WTC11 (cell line): ENCODE measurements around the gene HHAT. TPM values are rescaled to one million over a fixed set of nuclear protein-coding genes. Genes with fewer than 3 reads are reported as not detected.

Experiments
- ATAC-seq: fragments of 200-7000 bp; cut with Tn5 transposase; 2 replicates; pipeline ENCODE4 v1.10.0; 2021; ENCODE audit warnings: mild to moderate bottlenecking, moderate library complexity
- CTCF ChIA-PET: fragments of 300-600 bp; sonication (Branson Sonifier 250); formaldehyde crosslinking; loops from one replicate; lab custom pipeline; 2021; ENCODE audit warnings: antibody characterized with exemption; lab: Charles Lee
- POLR2A ChIA-PET: fragments of 350-600 bp; sonication (Branson Sonifier 250); formaldehyde crosslinking; loops from one replicate; lab custom pipeline; 2021; ENCODE audit warnings: antibody characterized with exemption; lab: Charles Lee
- DNase-seq: peaks from one replicate; pipeline ENCODE4 v3.0.0; 2021; ENCODE audit warnings: low spot score
- H3K27ac Mint-ChIP-seq: 2 replicates; pipeline ENCODE4 v1.8.0; 2021; ENCODE audit warnings: mixed read lengths
- H3K27me3 Mint-ChIP-seq: 2 replicates; pipeline ENCODE4 v1.8.0; 2021; ENCODE audit warnings: low read depth, mild to moderate bottlenecking, moderate library complexity, mixed read lengths
- H3K36me3 Mint-ChIP-seq: 2 replicates; pipeline ENCODE4 v1.8.0; 2021; ENCODE audit warnings: mixed read lengths
- H3K4me1 Mint-ChIP-seq: 2 replicates; pipeline ENCODE4 v1.8.0; 2022; ENCODE audit warnings: mixed read lengths
- H3K4me3 Mint-ChIP-seq: 2 replicates; pipeline ENCODE4 v1.8.0; 2021; ENCODE audit warnings: mild to moderate bottlenecking, moderate library complexity, mixed read lengths
- H3K9me3 Mint-ChIP-seq: 2 replicates; pipeline ENCODE4 v1.8.0; 2021; ENCODE audit warnings: mixed read lengths
- CREM ChIP-seq: sonication (generic); formaldehyde crosslinking; IDR thresholded peaks from 2 replicates; pipeline ENCODE4 v1.8.1; 2022; ENCODE audit warnings: mild to moderate bottlenecking, missing genetic modification reagents, moderate library complexity
- JUN ChIP-seq: sonication (generic); formaldehyde crosslinking; IDR thresholded peaks from 2 replicates; pipeline ENCODE4 v1.8.0; 2023; ENCODE audit warnings: mild to moderate bottlenecking, missing genetic modification reagents
- NR1H2 ChIP-seq: sonication (generic); formaldehyde crosslinking; IDR thresholded peaks from 2 replicates; pipeline ENCODE4 v1.9.0; 2021; ENCODE audit warnings: mild to moderate bottlenecking, moderate library complexity, missing genetic modification reagents
- NR2C2 ChIP-seq: sonication (generic); formaldehyde crosslinking; IDR thresholded peaks from 2 replicates; pipeline ENCODE4 v1.8.0; 2022; ENCODE audit warnings: mild to moderate bottlenecking, missing genetic modification reagents
- RELA ChIP-seq: sonication (generic); formaldehyde crosslinking; IDR thresholded peaks from 2 replicates; pipeline ENCODE4 v1.8.1; 2022; ENCODE audit warnings: missing genetic modification reagents, mild to moderate bottlenecking, borderline replicate concordance
- TEAD1 ChIP-seq: sonication (generic); formaldehyde crosslinking; IDR thresholded peaks from 2 replicates; pipeline ENCODE4 v1.8.0; 2022; ENCODE audit warnings: mild to moderate bottlenecking, missing genetic modification reagents
- ZBTB21 ChIP-seq: sonication (generic); formaldehyde crosslinking; IDR thresholded peaks from 2 replicates; pipeline ENCODE4 v1.8.1; 2023; ENCODE audit warnings: mild to moderate bottlenecking, missing genetic modification reagents, borderline replicate concordance
- ZNF138 ChIP-seq: sonication (generic); formaldehyde crosslinking; conservative IDR thresholded peaks from 2 replicates; pipeline ENCODE4 v1.8.1; 2022; ENCODE audit warnings: mild to moderate bottlenecking, moderate library complexity, missing genetic modification reagents
- ZNF671 ChIP-seq: fragments of 250-450 bp; sonication (Bioruptor Pico); IDR thresholded peaks from 2 replicates; pipeline ENCODE4 v1.8.0; 2021; ENCODE audit warnings: mild to moderate bottlenecking
- total RNA-seq: library from RNA; stranded (reverse); gene quantifications from 3 replicates; pipeline ENCODE4 v1.2.3, GENCODE V29; 2021
- TF ChIP-seq, protein P1 (sequence below): fragments of 250-450 bp; sonication (Bioruptor Pico); IDR thresholded peaks from 2 replicates; pipeline ENCODE4 v1.9.0; 2021; ENCODE audit warnings: mild to moderate bottlenecking
- TF ChIP-seq, protein P2 (sequence below): fragments of 250-450 bp; sonication (Bioruptor Pico); IDR thresholded peaks from 2 replicates; pipeline ENCODE4 v2.1.2; 2022; ENCODE audit warnings: mild to moderate bottlenecking, moderate library complexity
- TF ChIP-seq, protein P3 (sequence below): fragments of 250-450 bp; sonication (Bioruptor Pico); IDR thresholded peaks from 2 replicates; pipeline ENCODE4 v1.8.0; 2021; ENCODE audit warnings: mild to moderate bottlenecking
- TF ChIP-seq, protein P4 (sequence below): sonication (generic); formaldehyde crosslinking; IDR thresholded peaks from 2 replicates; pipeline ENCODE4 v1.8.1; 2023; ENCODE audit warnings: mild to moderate bottlenecking, missing genetic modification reagents
- TF ChIP-seq, protein P5 (sequence below): sonication (generic); formaldehyde crosslinking; IDR thresholded peaks from 2 replicates; pipeline ENCODE4 v1.8.1; 2022; ENCODE audit warnings: mild to moderate bottlenecking, moderate library complexity, missing genetic modification reagents

Gene HHAT
- total RNA-seq, 1 experiment from 2014 or later = 0.39 TPM

DNA sequence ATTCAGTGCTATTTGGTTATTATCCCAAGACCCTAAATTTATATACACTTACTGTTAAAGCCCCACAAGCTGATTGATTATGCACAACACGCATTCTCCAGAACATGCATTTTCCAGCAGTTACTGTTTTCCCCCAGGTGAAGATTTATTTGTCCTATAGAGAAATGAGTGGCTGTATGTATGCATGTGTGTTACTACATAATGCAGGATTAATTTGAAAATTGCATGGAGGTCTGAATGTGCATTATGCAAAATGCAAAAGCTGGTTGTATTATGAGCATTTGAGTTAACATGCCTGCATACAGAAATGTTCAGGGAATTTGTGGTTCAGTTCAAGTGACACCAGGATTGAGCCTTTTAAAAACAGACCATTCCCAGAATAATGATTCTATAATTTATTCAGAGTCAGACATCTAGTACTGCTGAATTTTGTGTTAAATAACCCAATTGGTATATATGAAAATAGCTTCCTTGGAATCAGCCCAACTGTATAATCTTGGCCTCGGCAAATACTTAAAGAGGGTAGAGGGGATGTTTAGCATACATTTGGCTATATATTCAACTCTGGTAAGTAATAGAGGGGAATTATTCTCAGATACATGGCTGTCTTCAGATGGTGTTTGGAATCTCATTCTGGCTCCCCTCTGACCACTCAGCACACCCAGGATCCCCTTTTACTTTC is 320.0 kb downstream of the HHAT start:
- CTCF ChIA-PET = no interaction called here
- DNase-seq = no peak
- H3K27ac Mint-ChIP-seq = no peak overlapping the region
- no peaks in the 10 kb centered on the region for H3K27me3 Mint-ChIP-seq
- peaks cover 7% of the 10 kb centered on the region for H3K4me1 Mint-ChIP-seq
- POLR2A ChIA-PET = no interaction called here
- H3K9me3 Mint-ChIP-seq = peaks cover 2% of the 10 kb centered on the region
- ATAC-seq = no peak
- TF ChIP-seq, protein P1, sequence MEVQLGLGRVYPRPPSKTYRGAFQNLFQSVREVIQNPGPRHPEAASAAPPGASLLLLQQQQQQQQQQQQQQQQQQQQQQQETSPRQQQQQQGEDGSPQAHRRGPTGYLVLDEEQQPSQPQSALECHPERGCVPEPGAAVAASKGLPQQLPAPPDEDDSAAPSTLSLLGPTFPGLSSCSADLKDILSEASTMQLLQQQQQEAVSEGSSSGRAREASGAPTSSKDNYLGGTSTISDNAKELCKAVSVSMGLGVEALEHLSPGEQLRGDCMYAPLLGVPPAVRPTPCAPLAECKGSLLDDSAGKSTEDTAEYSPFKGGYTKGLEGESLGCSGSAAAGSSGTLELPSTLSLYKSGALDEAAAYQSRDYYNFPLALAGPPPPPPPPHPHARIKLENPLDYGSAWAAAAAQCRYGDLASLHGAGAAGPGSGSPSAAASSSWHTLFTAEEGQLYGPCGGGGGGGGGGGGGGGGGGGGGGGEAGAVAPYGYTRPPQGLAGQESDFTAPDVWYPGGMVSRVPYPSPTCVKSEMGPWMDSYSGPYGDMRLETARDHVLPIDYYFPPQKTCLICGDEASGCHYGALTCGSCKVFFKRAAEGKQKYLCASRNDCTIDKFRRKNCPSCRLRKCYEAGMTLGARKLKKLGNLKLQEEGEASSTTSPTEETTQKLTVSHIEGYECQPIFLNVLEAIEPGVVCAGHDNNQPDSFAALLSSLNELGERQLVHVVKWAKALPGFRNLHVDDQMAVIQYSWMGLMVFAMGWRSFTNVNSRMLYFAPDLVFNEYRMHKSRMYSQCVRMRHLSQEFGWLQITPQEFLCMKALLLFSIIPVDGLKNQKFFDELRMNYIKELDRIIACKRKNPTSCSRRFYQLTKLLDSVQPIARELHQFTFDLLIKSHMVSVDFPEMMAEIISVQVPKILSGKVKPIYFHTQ (CRISPR knock-in tag) = no peak
- no peak for TF ChIP-seq NR1H2 (CRISPR knock-in tag)
- TF ChIP-seq NR2C2 = no peak
- TF ChIP-seq, protein P2, sequence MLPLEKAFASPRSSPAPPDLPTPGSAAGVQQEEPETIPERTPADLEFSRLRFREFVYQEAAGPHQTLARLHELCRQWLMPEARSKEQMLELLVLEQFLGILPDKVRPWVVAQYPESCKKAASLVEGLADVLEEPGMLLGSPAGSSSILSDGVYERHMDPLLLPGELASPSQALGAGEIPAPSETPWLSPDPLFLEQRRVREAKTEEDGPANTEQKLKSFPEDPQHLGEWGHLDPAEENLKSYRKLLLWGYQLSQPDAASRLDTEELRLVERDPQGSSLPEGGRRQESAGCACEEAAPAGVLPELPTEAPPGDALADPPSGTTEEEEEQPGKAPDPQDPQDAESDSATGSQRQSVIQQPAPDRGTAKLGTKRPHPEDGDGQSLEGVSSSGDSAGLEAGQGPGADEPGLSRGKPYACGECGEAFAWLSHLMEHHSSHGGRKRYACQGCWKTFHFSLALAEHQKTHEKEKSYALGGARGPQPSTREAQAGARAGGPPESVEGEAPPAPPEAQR (CRISPR knock-in tag) = no peak
- TF ChIP-seq ZNF138 = no peak
- 0 out of 2 replicates have a peak, but pooled peaks cover 1% of the 10 kb centered on the region for H3K36me3 Mint-ChIP-seq
- no peak overlapping the region for H3K4me3 Mint-ChIP-seq

DNA sequence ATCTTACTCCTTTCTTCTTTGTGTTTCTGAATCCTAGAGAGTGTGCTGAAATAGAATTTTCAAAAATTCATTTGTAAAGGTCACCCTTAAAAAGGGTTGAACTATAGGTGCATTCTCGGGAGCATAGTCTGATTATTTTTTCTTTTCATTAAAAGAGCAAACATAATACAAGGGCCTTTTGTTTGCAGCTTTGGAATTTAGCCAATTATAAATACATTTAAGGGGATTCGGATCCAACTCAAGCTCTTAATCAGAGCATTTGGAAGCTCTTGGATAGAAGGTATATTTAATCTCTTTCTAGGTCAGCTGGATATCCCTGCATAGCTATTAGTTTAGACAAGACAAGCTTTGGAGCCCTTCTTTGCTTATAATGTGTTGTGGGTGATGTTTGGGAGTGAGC is 321.7 kb downstream of the HHAT start:
- no peak overlapping the region for H3K27ac Mint-ChIP-seq
- no peak for ATAC-seq
- H3K4me3 Mint-ChIP-seq = no peak overlapping the region
- ChIA-PET CTCF (no interaction called here), POLR2A (no interaction called here)
- peaks cover 7% of the 10 kb centered on the region for H3K4me1 Mint-ChIP-seq
- peaks cover 5% of the 10 kb centered on the region for H3K9me3 Mint-ChIP-seq
- TF ChIP-seq, protein P1 (CRISPR knock-in tag) = no peak
- TF ChIP-seq, protein P3, sequence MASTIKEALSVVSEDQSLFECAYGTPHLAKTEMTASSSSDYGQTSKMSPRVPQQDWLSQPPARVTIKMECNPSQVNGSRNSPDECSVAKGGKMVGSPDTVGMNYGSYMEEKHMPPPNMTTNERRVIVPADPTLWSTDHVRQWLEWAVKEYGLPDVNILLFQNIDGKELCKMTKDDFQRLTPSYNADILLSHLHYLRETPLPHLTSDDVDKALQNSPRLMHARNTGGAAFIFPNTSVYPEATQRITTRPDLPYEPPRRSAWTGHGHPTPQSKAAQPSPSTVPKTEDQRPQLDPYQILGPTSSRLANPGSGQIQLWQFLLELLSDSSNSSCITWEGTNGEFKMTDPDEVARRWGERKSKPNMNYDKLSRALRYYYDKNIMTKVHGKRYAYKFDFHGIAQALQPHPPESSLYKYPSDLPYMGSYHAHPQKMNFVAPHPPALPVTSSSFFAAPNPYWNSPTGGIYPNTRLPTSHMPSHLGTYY (CRISPR knock-in tag) = no peak
- TF ChIP-seq JUN (CRISPR knock-in tag) (no peak), ZNF671 (no peak), TEAD1 (CRISPR knock-in tag) (no peak), CREM (no peak), ZBTB21 (CRISPR knock-in tag) (no peak), RELA (no peak)
- TF ChIP-seq, protein P4, sequence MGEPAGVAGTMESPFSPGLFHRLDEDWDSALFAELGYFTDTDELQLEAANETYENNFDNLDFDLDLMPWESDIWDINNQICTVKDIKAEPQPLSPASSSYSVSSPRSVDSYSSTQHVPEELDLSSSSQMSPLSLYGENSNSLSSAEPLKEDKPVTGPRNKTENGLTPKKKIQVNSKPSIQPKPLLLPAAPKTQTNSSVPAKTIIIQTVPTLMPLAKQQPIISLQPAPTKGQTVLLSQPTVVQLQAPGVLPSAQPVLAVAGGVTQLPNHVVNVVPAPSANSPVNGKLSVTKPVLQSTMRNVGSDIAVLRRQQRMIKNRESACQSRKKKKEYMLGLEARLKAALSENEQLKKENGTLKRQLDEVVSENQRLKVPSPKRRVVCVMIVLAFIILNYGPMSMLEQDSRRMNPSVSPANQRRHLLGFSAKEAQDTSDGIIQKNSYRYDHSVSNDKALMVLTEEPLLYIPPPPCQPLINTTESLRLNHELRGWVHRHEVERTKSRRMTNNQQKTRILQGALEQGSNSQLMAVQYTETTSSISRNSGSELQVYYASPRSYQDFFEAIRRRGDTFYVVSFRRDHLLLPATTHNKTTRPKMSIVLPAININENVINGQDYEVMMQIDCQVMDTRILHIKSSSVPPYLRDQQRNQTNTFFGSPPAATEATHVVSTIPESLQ = no peak
- TF ChIP-seq, protein P5, sequence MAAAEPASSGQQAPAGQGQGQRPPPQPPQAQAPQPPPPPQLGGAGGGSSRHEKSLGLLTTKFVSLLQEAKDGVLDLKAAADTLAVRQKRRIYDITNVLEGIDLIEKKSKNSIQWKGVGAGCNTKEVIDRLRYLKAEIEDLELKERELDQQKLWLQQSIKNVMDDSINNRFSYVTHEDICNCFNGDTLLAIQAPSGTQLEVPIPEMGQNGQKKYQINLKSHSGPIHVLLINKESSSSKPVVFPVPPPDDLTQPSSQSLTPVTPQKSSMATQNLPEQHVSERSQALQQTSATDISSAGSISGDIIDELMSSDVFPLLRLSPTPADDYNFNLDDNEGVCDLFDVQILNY (CRISPR knock-in tag) = no peak
- H3K27me3 Mint-ChIP-seq = no peaks in the 10 kb centered on the region
- no peak for DNase-seq
- H3K36me3 Mint-ChIP-seq = peaks cover 4% of the 10 kb centered on the region; the same call in 1 of the 2 replicates
